ENCODE data around the gene CENATAC. TPM values are rescaled to one million over a fixed set of nuclear protein-coding genes. Genes with fewer than 3 reads are reported as not detected.

Gene CENATAC
- total RNA-seq, 4 donors from 2014 or later, result 66.4 to 192 (median 105) TPM

- Histone ChIP-seq H3K4me3 (no peak overlapping the region), H3K4me1 (no peaks in the 10 kb centered on the region), H3K9me3 (no peaks in the 10 kb centered on the region), H3K27me3 (no peaks in the 10 kb centered on the region), H3K36me3 (peaks cover 0 to 93% (median 0%) of the 10 kb centered on the region in 3 donors), H3K27ac (no peak overlapping the region)
- TF ChIP-seq POLR2A (IDR thresholded peaks at IDR 0.05), result no peak
- no peak for TF ChIP-seq CTCF (IDR thresholded peaks at IDR 0.05)
- no peak for DNase-seq
These were observed 8.7 kb downstream of the CENATAC start for GRCh38 chr11:119006656-119007055.

- Histone ChIP-seq H3K27me3 (no peaks in the 10 kb centered on the region), H3K36me3 (peaks cover 0 to 93% (median 7%) of the 10 kb centered on the region in 3 donors), H3K4me1 (peaks cover 0 to 13% (median under 1%) of the 10 kb centered on the region in 4 donors), H3K27ac (no peak overlapping the region), H3K4me3 (no peak overlapping the region), H3K9me3 (no peaks in the 10 kb centered on the region)
- TF ChIP-seq POLR2A (IDR thresholded peaks at IDR 0.05) (no peak), CTCF (IDR thresholded peaks at IDR 0.05) (no peak)
- DNase-seq, result no peak
These were observed 13.6 kb downstream of the CENATAC start for GRCh38 chr11:119011476-119012053.

- H3K4me3 ChIP-seq, result no peak overlapping the region
- no peak overlapping the region for H3K27ac ChIP-seq
- TF ChIP-seq POLR2A (IDR thresholded peaks at IDR 0.05) (no peak), CTCF (IDR thresholded peaks at IDR 0.05) (no peak)
- DNase-seq, result no peak
- H3K4me1 ChIP-seq, result peaks cover 0 to 22% (median 5%) of the 10 kb centered on the region in 4 donors
- H3K27me3 ChIP-seq, result no peaks in the 10 kb centered on the region
- no peaks in the 10 kb centered on the region for H3K9me3 ChIP-seq
- H3K36me3 ChIP-seq, result peaks cover 0 to 86% (median 7%) of the 10 kb centered on the region in 3 donors
These were observed 14.8 kb downstream of the CENATAC start for GRCh38 chr11:119012629-119013170.

- TF ChIP-seq CTCF (IDR thresholded peaks at IDR 0.05) (no peak), POLR2A (IDR thresholded peaks at IDR 0.05) (no peak)
- Histone ChIP-seq H3K27me3 (no peaks in the 10 kb centered on the region), H3K4me3 (no peak overlapping the region), H3K9me3 (no peaks in the 10 kb centered on the region), H3K27ac (no peak overlapping the region), H3K36me3 (peaks cover 0 to 69% (median 7%) of the 10 kb centered on the region in 3 donors), H3K4me1 (peaks cover 0 to 22% (median 8%) of the 10 kb centered on the region in 4 donors)
- no peak for DNase-seq
These were observed 16.4 kb downstream of the CENATAC start for GRCh38 chr11:119014209-119014924.

- Histone ChIP-seq H3K27ac (no peak overlapping the region), H3K36me3 (peaks cover 0 to 62% (median 7%) of the 10 kb centered on the region in 3 donors), H3K4me3 (no peak overlapping the region), H3K4me1 (peaks cover 0 to 30% (median 13%) of the 10 kb centered on the region in 4 donors), H3K9me3 (no peaks in the 10 kb centered on the region), H3K27me3 (no peaks in the 10 kb centered on the region)
- DNase-seq, result no peak
- no peak for TF ChIP-seq POLR2A (IDR thresholded peaks at IDR 0.05)
- TF ChIP-seq CTCF (IDR thresholded peaks at IDR 0.05), result no peak
These were observed 17.2 kb downstream of the CENATAC start for GRCh38 chr11:119015054-119015611.
